ENCODE results near the gene POTEB2. TPM values are rescaled to one million over a fixed set of nuclear protein-coding genes. Genes with fewer than 3 reads are reported as not detected.
"Not testable (repeated sequence)": the region's sequence is repeated elsewhere in the genome, so short reads cannot be mapped to it uniquely, and the experiment has no call there.

POTEB2 gene
- total RNA-seq = not detected

DNA sequence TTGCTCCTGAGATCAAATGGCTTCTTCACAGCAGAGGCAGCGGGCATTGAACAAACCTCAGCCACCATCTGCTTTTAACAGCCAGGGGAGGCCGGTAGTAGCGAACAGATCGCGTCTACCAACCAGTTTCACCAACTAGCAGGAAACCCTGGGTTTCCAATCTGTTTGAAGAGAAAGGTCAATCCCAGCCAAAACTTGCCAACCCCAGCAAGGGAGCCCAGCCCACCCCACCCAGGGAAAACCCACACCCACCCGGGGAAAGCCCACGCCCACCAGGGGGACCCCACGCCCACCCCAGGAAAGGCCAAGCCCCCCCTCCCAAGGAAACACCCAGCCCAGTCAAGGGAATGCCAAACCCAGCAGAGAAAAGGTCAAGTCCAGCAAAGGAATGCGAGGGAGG lies at the start of gene POTEB2:
POTEB2 (minus strand) TSS at position 101 of the 400 bp plus-strand sequence; CDS start at position 68, 33 bp downstream.
- not testable (repeated sequence) for H3K36me3 Mint-ChIP-seq (ENCODE audit: insufficient read depth); DNase-seq; H3K4me1 Mint-ChIP-seq (ENCODE audit: low read depth); H3K27me3 Mint-ChIP-seq (ENCODE audit: low read depth); ATAC-seq; H3K9me3 Mint-ChIP-seq; H3K4me3 Mint-ChIP-seq

GRCh38 chr15:20879916-20880315 lies 13.8 kb upstream of the POTEB2 start:
- not testable (repeated sequence) for H3K36me3 Mint-ChIP-seq (ENCODE audit: insufficient read depth); H3K27me3 Mint-ChIP-seq (ENCODE audit: low read depth); H3K4me1 Mint-ChIP-seq (ENCODE audit: low read depth); ATAC-seq; DNase-seq; H3K9me3 Mint-ChIP-seq; H3K4me3 Mint-ChIP-seq

DNA sequence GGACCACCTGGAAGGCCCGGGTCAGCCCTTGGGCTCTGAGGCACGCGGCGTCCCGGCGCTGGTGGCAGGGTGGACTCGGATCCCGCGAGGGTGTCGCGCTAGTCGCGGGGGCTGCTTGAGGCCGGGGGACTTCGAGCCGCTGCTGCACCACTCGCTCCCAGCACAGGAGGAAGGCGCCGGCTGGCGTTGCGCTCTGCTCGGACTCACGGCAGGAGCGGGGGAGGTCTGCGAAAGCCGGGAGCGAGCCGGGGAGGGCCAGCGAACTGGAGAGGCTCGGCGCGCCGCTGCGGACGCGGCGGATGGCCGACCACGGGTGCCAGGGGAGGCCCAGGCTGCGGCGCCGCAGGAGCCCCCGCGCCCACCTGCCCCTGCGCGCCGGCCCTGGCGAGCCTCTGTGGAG lies 12.3 kb upstream of the POTEB2 start:
- not testable (repeated sequence) for H3K27me3 Mint-ChIP-seq (ENCODE audit: low read depth); H3K4me1 Mint-ChIP-seq (ENCODE audit: low read depth); H3K9me3 Mint-ChIP-seq; DNase-seq; ATAC-seq; H3K36me3 Mint-ChIP-seq (ENCODE audit: insufficient read depth); H3K4me3 Mint-ChIP-seq

- not testable (repeated sequence) for H3K27me3 Mint-ChIP-seq (ENCODE audit: low read depth); ATAC-seq; H3K4me3 Mint-ChIP-seq
Observed at GRCh38 chr15:20877819-20878218, 11.7 kb upstream of the POTEB2 start.

More at GRCh38 chr15:20877819-20878218, 11.7 kb upstream of the POTEB2 start:
- H3K36me3 Mint-ChIP-seq (ENCODE audit: insufficient read depth); H3K4me1 Mint-ChIP-seq (ENCODE audit: low read depth); DNase-seq; H3K9me3 Mint-ChIP-seq: not testable (repeated sequence)
